Measurements from ENCODE around the gene MRPL16. TPM values are rescaled to one million over a fixed set of nuclear protein-coding genes. Genes with fewer than 3 reads are reported as not detected.

Gene MRPL16
- total RNA-seq, 1 donor from 2014 or later = 34.5 TPM

DNA sequence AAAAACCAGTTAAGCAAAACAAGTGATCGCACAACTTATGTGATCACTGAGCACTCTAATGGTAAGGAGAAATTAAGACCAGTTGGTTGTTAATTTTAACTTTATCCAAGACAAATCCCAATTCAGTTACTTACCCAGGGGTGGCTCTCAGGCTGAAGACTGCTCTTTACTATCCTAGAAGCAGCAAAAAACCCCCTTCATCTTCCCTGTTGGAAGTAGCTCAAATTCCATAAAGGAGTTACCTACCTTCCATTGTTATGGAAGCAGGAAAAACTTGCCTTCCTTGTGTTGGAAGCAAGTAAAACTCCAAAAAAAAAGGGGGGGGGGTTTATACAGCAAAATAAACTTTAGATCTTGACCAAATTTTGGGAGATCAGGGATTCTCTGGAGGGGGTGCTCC lies 5.2 kb upstream of the MRPL16 start:
- TF ChIP-seq, protein P1, sequence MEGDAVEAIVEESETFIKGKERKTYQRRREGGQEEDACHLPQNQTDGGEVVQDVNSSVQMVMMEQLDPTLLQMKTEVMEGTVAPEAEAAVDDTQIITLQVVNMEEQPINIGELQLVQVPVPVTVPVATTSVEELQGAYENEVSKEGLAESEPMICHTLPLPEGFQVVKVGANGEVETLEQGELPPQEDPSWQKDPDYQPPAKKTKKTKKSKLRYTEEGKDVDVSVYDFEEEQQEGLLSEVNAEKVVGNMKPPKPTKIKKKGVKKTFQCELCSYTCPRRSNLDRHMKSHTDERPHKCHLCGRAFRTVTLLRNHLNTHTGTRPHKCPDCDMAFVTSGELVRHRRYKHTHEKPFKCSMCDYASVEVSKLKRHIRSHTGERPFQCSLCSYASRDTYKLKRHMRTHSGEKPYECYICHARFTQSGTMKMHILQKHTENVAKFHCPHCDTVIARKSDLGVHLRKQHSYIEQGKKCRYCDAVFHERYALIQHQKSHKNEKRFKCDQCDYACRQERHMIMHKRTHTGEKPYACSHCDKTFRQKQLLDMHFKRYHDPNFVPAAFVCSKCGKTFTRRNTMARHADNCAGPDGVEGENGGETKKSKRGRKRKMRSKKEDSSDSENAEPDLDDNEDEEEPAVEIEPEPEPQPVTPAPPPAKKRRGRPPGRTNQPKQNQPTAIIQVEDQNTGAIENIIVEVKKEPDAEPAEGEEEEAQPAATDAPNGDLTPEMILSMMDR (IDR thresholded peaks at IDR 0.05; ENCODE audit: insufficient read depth, low read length, poor library complexity, severe bottlenecking) = no peak
- Histone ChIP-seq H3K27me3 (ENCODE audit: control insufficient read depth, insufficient read depth, low read length) (no peaks in the 10 kb centered on the region), H3K4me3 (ENCODE audit: low read depth, low read length) (no peak overlapping the region), H3K36me3 (ENCODE audit: control insufficient read depth, insufficient read depth, low read length) (no peaks in the 10 kb centered on the region)
- DNase-seq (ENCODE audit: low read depth) = no peak

- no peaks in the 10 kb centered on the region for H3K36me3 ChIP-seq (ENCODE audit: control insufficient read depth, insufficient read depth, low read length)
- TF ChIP-seq, protein P1 (IDR thresholded peaks at IDR 0.05; ENCODE audit: insufficient read depth, low read length, poor library complexity, severe bottlenecking) = no peak
- H3K27me3 ChIP-seq (ENCODE audit: control insufficient read depth, insufficient read depth, low read length) = no peaks in the 10 kb centered on the region
- no peak for DNase-seq (ENCODE audit: low read depth)
- H3K4me3 ChIP-seq (ENCODE audit: low read depth, low read length) = no peak overlapping the region
Measured at GRCh38 chr11:59814021-59814420, 3.4 kb upstream of the MRPL16 start.

DNA sequence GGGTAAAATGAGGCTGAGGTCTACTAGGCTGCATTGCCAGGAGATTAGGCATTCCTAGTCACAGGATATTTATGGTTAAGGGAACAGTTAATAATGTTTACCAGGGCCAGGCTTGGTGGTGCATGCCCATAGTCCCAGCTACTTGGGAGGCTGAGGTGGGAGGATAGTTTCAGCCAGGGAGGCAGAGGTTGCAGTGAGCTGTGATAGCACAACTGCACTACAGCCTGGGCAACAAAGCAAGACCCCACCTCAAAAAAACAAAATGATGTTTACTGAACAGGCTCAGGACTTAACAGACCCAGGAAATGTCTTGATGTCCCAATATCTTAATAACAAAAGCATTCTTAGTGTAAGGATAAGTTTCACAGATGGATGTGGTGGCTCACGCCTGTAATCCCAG lies 2.8 kb upstream of the MRPL16 start:
- DNase-seq (ENCODE audit: low read depth) = no peak
- Histone ChIP-seq H3K27me3 (ENCODE audit: control insufficient read depth, insufficient read depth, low read length) (no peaks in the 10 kb centered on the region), H3K4me3 (ENCODE audit: low read depth, low read length) (no peak overlapping the region), H3K36me3 (ENCODE audit: control insufficient read depth, insufficient read depth, low read length) (no peaks in the 10 kb centered on the region)
- TF ChIP-seq, protein P1 (IDR thresholded peaks at IDR 0.05; ENCODE audit: insufficient read depth, low read length, poor library complexity, severe bottlenecking) = no peak

DNA sequence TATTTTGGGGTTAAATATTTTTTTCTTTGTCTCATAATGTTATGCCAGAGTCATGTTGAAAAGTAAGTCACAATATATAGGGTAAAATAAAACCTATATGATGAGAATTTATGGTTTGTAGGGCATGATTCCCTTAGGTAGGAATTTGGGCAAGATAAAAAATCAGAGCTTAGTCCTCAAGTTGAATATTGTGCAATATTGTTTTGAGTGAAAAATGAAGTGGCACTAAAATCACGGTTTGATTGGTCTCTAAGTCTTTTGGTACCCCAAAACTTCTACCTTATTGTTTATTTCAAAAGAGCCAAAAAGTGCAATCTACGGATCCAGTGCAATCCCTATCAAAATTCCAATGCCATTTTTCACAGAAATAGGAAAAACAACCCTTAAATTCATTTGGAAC lies 1.6 kb upstream of the MRPL16 start:
- Histone ChIP-seq H3K4me3 (ENCODE audit: low read depth, low read length) (no peak overlapping the region), H3K36me3 (ENCODE audit: control insufficient read depth, insufficient read depth, low read length) (no peaks in the 10 kb centered on the region), H3K27me3 (ENCODE audit: control insufficient read depth, insufficient read depth, low read length) (no peaks in the 10 kb centered on the region)
- TF ChIP-seq, protein P1 (IDR thresholded peaks at IDR 0.05; ENCODE audit: insufficient read depth, low read length, poor library complexity, severe bottlenecking) = no peak
- DNase-seq (ENCODE audit: low read depth) = no peak

GRCh38 chr11:59810911-59811259 lies 307 bp upstream of the MRPL16 start:
- Histone ChIP-seq H3K4me3 (ENCODE audit: low read depth, low read length) (peak overlapping the region; percentile 65), H3K36me3 (ENCODE audit: control insufficient read depth, insufficient read depth, low read length) (peaks cover 4% of the 10 kb centered on the region), H3K27me3 (ENCODE audit: control insufficient read depth, insufficient read depth, low read length) (no peaks in the 10 kb centered on the region)
- TF ChIP-seq, protein P1 (IDR thresholded peaks at IDR 0.05; ENCODE audit: insufficient read depth, low read length, poor library complexity, severe bottlenecking) = no peak
- no peak for DNase-seq (ENCODE audit: low read depth)

DNA sequence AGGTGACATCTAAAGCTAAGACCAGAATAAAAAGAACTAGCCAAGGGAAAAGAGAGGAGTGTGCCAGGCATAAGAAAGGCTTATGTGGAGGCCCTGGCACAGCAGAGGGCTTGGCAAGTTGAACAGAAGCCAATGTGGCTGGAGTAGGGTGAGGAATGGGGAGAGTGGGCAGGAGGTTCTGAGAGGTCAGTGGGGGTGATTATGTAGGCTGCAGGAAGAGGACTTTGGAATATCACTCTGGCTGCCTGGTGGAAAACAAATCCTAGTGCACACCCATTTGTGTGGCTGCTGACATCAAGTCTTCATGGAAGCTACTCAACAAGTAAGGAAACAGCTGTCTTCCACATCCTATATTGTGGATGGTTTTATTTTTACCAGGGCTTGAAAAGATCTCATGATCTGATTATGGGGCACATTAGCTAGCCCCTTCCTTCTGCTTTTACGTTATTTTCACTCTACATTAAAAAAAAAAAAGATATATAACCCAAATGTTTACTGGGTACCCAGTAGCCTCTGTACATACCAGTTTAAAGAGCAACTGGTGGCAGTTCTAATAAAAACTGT lies 3.4 kb downstream of the MRPL16 start:
- H3K4me3 ChIP-seq (ENCODE audit: low read depth, low read length) = no peak overlapping the region
- no peak for DNase-seq (ENCODE audit: low read depth)
- TF ChIP-seq, protein P1 (IDR thresholded peaks at IDR 0.05; ENCODE audit: insufficient read depth, low read length, poor library complexity, severe bottlenecking) = no peak
- peaks cover 5% of the 10 kb centered on the region for H3K36me3 ChIP-seq (ENCODE audit: control insufficient read depth, insufficient read depth, low read length)
- no peaks in the 10 kb centered on the region for H3K27me3 ChIP-seq (ENCODE audit: control insufficient read depth, insufficient read depth, low read length)
